Right lobe of liver (tissue), 6 donors: Measurements from ENCODE around the gene TWNK. TPM values are rescaled to one million over a fixed set of nuclear protein-coding genes. Genes with fewer than 3 reads are reported as not detected.
A peak's percentile ranks its signal among the peaks of the same experiment; 100 is the strongest.

Source experiments
- ATAC-seq, 4 donors: fragments of 200-7000 bp; cut with Tn5 transposase; one replicate each; pipeline ENCODE4 v1.9.1; 2020; ENCODE audit warnings: mild to moderate bottlenecking in 4 of 4, moderate library complexity in 4 of 4
- DNase-seq, 3 donors: peaks; one replicate each; pipeline ENCODE4 v3.0.0-alpha.2; 2020
- H3K27ac ChIP-seq, 3 donors: fragments of 200-600 bp; one replicate each; pipeline ENCODE4 v1.8.0; 2022
- H3K27me3 ChIP-seq, 2 donors: fragments of 200-600 bp; one replicate each; pipeline ENCODE4 v1.8.0; 2022
- H3K36me3 ChIP-seq, 4 donors: fragments of 200-600 bp; sonication (generic) in 1 of 4; one replicate each; pipeline versions ENCODE4 v1.5.1 to v1.8.0; 2017 to 2022; ENCODE audit warnings: control low read depth in 1 of 4
- H3K4me1 ChIP-seq, 4 donors: fragments of 200-600 bp; sonication (generic) in 1 of 4; one replicate each; pipeline versions ENCODE4 v1.5.1 to v1.8.0; 2017 to 2022; ENCODE audit warnings: control low read depth in 1 of 4
- H3K4me3 ChIP-seq, 3 donors: fragments of 200-600 bp; one replicate each; pipeline ENCODE4 v1.8.0; 2022
- H3K9me3 ChIP-seq, 4 donors: fragments of 200-600 bp; sonication (generic) in 1 of 4; one replicate each; pipeline versions ENCODE4 v1.5.1 to v1.8.0; 2017 to 2022; ENCODE audit warnings: control low read depth in 1 of 4
- CTCF ChIP-seq, 4 donors: fragments of 200-600 bp in 3 of 4; fragments of 450-650 bp in 1 of 4; IDR thresholded peaks; one replicate each; pipeline versions ENCODE4 v1.5.1 to v1.8.0; 2016 to 2022; ENCODE audit warnings: antibody characterized with exemption in 4 of 4, mild to moderate bottlenecking in 2 of 4
- POLR2A ChIP-seq: fragments of 450-650 bp; IDR thresholded peaks from one replicate; pipeline ENCODE4 v1.6.1; 2017; ENCODE audit warnings: antibody characterized with exemption, mild to moderate bottlenecking
- WGBS: methylation state at CpG from one replicate; pipeline ENCODE4 v1.1.6; 2018; ENCODE audit warnings: low coverage, low lambda C conversion rate; ENCODE audit not compliant: insufficient coverage; ENCODE audit errors: missing lambda C conversion rate; 5-methylcytosine and 5-hydroxymethylcytosine counted together
- intact Hi-C, 2 donors: fragments of 100-400 bp; cut with DNase I; formaldehyde crosslinking; loops; one replicate each; pipeline versions ENCODE4 v1.11.2 to v1.14.1; 2022
- total RNA-seq, 6 experiments: library from RNA; depleted of rRNA in 2 of 6; stranded (reverse); fragments of >200 nt in 2 of 6; fragmentation: NEBNext Ultra II Directional in 3 of 6; extraction: Animal tissue kit (Norgen Biotek cat#: 25700) in 3 of 6; gene quantifications; one replicate each; pipeline versions ENCODE4 v1.1.0 to v1.2.4, GENCODE V29; 2016 to 2023
- donor health status: DM: no; HTN: yes; CAD: no.
- donor health status: DM: no; HTN: no; CAD: no.
- donor health status: DM: no; HTN: no; CAD: no.
- donor health status: DM: no; HTN: yes; CAD: no.
- donor health status: DM: no; HTN: yes; CAD: no.

TWNK gene
- total RNA-seq, 6 experiments from 2014 or later: 2.9 to 8.4 (median 4.6) TPM

- H3K4me3 ChIP-seq: no peak overlapping the region
- no peaks in the 10 kb centered on the region for H3K27me3 ChIP-seq
- ATAC-seq (no peak), DNase-seq (peak in 1 of 3 donors; percentile 39)
- intact Hi-C loops: no loop called here
- no peak overlapping the region for H3K27ac ChIP-seq
- no peaks in the 10 kb centered on the region for H3K9me3 ChIP-seq
- TF ChIP-seq POLR2A (no peak), CTCF (IDR thresholded peaks at IDR 0.05) (no peak)
- peaks cover 0 to 10% (median 0%) of the 10 kb centered on the region in 4 donors for H3K4me1 ChIP-seq
- WGBS: no CpG with 5 or more reads among the region's 7 CpGs
- H3K36me3 ChIP-seq: peaks cover 0 to 74% (median 19%) of the 10 kb centered on the region in 4 donors
Measured at GRCh38 chr10:100980711-100981110, 6.6 kb upstream of the TWNK start.

DNA sequence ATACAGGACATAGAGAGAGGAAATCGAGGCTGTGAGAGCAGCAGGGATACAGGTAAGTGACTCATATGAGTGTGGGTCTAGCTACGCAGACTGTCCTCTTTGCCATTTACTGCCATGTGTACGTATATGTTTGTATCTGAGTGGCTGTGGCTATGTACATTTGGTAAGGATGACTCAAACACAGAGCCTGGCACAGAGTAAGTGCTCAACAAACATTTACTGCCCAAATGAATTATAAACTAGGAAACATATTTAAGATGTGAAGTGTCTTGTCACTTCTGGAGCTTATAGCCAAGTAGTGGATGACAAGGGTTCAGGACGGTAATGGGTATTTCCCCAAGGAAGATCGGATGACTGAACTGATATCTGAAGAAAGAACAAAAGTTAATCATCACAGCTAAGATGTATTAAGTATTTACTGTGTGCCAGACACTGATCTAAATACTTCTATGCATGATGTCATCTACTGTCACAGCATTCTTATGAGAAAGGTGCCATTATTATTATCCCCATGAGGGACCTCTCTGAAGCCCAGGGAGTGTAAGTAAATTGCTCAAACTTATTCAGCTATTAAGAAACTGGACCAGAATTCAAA, 6.1 kb upstream of the TWNK start:
- H3K27ac ChIP-seq: no peak overlapping the region
- 70% methylated on average over 3 of the region's 5 CpGs for WGBS
- ATAC-seq (no peak), DNase-seq (no peak)
- no peaks in the 10 kb centered on the region for H3K9me3 ChIP-seq
- no peaks in the 10 kb centered on the region for H3K27me3 ChIP-seq
- H3K4me3 ChIP-seq: no peak overlapping the region
- peaks cover 0 to 74% (median 19%) of the 10 kb centered on the region in 4 donors for H3K36me3 ChIP-seq
- H3K4me1 ChIP-seq: peaks cover 0 to 16% (median 3%) of the 10 kb centered on the region in 4 donors
- TF ChIP-seq POLR2A (no peak), CTCF (IDR thresholded peaks at IDR 0.05) (no peak)
- intact Hi-C loops: no loop called here

GRCh38 chr10:100982916-100983830, 4.2 kb upstream of the TWNK start:
- no peak overlapping the region for H3K4me3 ChIP-seq
- ATAC-seq: no peak
- H3K27ac ChIP-seq: no peak overlapping the region
- no peaks in the 10 kb centered on the region for H3K9me3 ChIP-seq
- peak in 1 of 3 donors; percentile 48 for DNase-seq
- H3K36me3 ChIP-seq: peaks cover 0 to 61% (median 15%) of the 10 kb centered on the region in 4 donors
- H3K27me3 ChIP-seq: no peaks in the 10 kb centered on the region
- TF ChIP-seq CTCF (IDR thresholded peaks at IDR 0.05) (no peak), POLR2A (no peak)
- H3K4me1 ChIP-seq: peaks cover 0 to 25% (median 7%) of the 10 kb centered on the region in 4 donors
- WGBS: 70% methylated on average over 4 of the region's 24 CpGs
- intact Hi-C loops: no loop called here

DNA sequence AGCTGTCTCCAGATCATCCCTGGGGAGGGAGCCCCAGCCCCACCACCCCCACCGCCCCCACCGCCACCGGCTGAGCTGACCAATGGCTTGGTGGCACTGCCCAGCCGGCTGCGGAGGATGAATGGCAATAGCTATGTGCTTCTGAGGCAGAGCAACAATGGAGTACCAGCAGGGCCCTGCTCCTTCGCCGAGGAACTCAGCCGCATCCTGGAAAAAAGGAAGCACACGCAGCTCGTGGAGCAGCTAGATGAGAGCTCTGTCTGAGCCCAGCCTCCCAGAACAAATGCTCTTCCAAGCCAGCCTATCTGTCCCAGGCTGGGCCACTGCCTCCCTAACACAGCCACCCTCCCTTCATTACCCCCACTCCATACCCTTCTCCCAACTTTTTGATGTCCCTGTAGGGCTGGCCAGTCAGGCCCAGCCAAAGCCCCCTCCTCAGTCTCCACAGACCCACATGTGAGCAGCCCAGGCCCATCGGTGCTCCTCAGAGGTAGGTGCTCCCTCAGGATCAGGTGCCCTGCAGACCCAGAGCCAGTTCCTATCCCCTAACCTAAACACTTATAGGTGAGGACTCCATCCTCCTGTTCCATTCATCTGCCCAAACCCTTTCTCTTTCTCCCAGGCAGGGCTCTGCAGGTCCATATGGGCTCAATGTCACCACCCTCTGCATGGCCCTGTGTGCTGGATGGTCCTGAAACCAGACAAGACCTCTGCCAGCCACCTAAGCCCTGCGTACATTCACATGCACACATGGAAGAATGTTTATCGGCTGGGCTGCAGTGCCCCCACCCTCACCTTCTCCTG, 3.3 kb upstream of the TWNK start:
- intact Hi-C loops: no loop called here
- H3K27ac ChIP-seq: no peak overlapping the region
- WGBS: 85% methylated on average over 3 of the region's 13 CpGs
- H3K36me3 ChIP-seq: peaks cover 0 to 52% (median 10%) of the 10 kb centered on the region in 4 donors
- ATAC-seq (no peak), DNase-seq (peak in 1 of 3 donors; percentile 39)
- H3K9me3 ChIP-seq: no peaks in the 10 kb centered on the region
- no peak overlapping the region for H3K4me3 ChIP-seq
- no peaks in the 10 kb centered on the region for H3K27me3 ChIP-seq
- H3K4me1 ChIP-seq: peaks cover 0 to 29% (median 9%) of the 10 kb centered on the region in 4 donors
- TF ChIP-seq POLR2A: no peak
- no peak for TF ChIP-seq CTCF (IDR thresholded peaks at IDR 0.05)
